AG09309 (cell line): ENCODE measurements around the gene UBA3.

Source experiments
- DNase-seq: peaks from one replicate; pipeline ENCODE4 v3.0.0-alpha.2; 2010; ENCODE audit warnings: low read depth
- H3K4me3 ChIP-seq: 2 replicates; pipeline ENCODE4 v1.5.1; 2011; ENCODE audit warnings: mild to moderate bottlenecking, low read depth, low read length, moderate library complexity; ENCODE audit not compliant: control insufficient read depth
- CTCF ChIP-seq: IDR thresholded peaks from 2 replicates; pipeline ENCODE4 v1.5.1; 2011; ENCODE audit warnings: mild to moderate bottlenecking, low read depth, low read length, inconsistent platforms; ENCODE audit not compliant: insufficient read depth, control insufficient read depth; ENCODE audit errors: missing control alignments

Gene UBA3

GRCh38 chr3:69116162-69116561, 36.0 kb upstream of the UBA3 start:
- TF ChIP-seq CTCF, result no peak
- no peak overlapping the region for H3K4me3 ChIP-seq
- no peak for DNase-seq

- TF ChIP-seq CTCF, result no peak
- H3K4me3 ChIP-seq, result no peak overlapping the region
- no peak for DNase-seq
These were observed 35.6 kb upstream of the UBA3 start for GRCh38 chr3:69115731-69116130.

- H3K4me3 ChIP-seq, result no peak overlapping the region
- TF ChIP-seq CTCF, result no peak
- DNase-seq, result no peak
These were observed 33.4 kb upstream of the UBA3 start for GRCh38 chr3:69113536-69113935.

GRCh38 chr3:69110941-69111546, 30.9 kb upstream of the UBA3 start:
- no peak overlapping the region for H3K4me3 ChIP-seq
- DNase-seq, result no peak
- no peak for TF ChIP-seq CTCF

GRCh38 chr3:69108811-69109210, 28.6 kb upstream of the UBA3 start:
- TF ChIP-seq CTCF, result no peak
- no peak overlapping the region for H3K4me3 ChIP-seq
- DNase-seq, result no peak

GRCh38 chr3:69107841-69108240, 27.7 kb upstream of the UBA3 start:
- H3K4me3 ChIP-seq, result no peak overlapping the region
- no peak for TF ChIP-seq CTCF

GRCh38 chr3:69105320-69105719, 25.2 kb upstream of the UBA3 start:
- H3K4me3 ChIP-seq, result no peak overlapping the region
- TF ChIP-seq CTCF, result no peak
- no peak for DNase-seq

More at GRCh38 chr3:69107841-69108240, 27.7 kb upstream of the UBA3 start:
- DNase-seq, result no peak
